22Rv1 (cell line): ENCODE measurements around the gene KLHL29.

Experiments
- ZFX ChIP-seq: fragments of 450-650 bp; IDR thresholded peaks from 2 replicates; pipeline ENCODE4 v1.6.1; 2017; ENCODE audit warnings: antibody characterized with exemption, borderline replicate concordance
- TF ChIP-seq, protein P1 (sequence below): fragments of 450-650 bp; IDR thresholded peaks from 2 replicates; pipeline ENCODE4 v1.5.1; 2017; ENCODE audit warnings: mild to moderate bottlenecking

DNA sequence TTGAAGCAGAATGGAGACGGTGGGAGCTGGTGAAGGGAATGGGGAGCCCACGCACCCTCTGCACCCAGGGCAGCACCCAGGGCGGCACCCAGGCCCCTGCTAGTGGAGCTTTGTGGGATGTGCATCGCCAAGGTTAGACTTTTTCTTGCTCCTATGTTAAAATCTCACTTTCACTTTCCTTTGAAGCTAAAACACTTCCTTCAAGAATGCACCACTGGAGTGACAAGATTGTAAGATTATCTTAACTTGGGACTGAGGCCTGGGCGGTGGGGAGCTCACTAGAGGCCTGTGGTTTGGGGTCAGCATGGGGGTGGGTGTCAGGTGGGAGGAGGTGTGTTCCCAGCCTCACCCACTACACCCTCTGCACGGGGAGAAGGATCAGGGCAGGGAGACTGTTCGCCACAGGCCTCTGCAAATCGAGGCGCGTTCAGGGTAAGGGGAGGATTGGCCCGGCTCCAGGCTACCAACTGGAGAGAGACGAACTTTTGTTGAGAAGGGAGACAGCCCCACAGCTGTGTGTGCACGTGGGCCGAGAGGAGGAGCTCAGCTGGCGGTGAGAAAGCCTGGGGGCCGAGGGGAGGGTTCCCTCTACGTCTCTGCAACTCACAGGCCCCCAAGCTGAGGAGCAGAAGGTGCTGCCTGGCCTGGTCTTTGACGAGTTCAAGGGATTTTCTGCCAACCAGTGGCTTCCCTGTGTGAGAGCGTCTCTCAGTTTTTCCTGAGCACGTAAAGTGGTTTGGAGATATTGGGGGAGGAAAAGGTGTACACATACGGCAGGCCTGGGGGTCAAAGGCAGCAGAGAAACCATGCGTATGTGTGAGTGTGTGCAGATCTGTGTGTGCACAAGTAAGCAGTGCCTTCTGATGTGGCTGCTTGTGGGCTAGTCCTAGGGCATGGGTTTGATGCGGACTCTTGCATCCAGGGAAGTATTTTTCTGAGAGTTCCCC, 147.7 kb downstream of the KLHL29 start:
- TF ChIP-seq, protein P1, sequence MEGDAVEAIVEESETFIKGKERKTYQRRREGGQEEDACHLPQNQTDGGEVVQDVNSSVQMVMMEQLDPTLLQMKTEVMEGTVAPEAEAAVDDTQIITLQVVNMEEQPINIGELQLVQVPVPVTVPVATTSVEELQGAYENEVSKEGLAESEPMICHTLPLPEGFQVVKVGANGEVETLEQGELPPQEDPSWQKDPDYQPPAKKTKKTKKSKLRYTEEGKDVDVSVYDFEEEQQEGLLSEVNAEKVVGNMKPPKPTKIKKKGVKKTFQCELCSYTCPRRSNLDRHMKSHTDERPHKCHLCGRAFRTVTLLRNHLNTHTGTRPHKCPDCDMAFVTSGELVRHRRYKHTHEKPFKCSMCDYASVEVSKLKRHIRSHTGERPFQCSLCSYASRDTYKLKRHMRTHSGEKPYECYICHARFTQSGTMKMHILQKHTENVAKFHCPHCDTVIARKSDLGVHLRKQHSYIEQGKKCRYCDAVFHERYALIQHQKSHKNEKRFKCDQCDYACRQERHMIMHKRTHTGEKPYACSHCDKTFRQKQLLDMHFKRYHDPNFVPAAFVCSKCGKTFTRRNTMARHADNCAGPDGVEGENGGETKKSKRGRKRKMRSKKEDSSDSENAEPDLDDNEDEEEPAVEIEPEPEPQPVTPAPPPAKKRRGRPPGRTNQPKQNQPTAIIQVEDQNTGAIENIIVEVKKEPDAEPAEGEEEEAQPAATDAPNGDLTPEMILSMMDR: no peak
- TF ChIP-seq ZFX: no peak
